ENCODE measurements around the gene RDH14. TPM values are rescaled to one million over a fixed set of nuclear protein-coding genes. Genes with fewer than 3 reads are reported as not detected.

The RDH14 gene, protein sequence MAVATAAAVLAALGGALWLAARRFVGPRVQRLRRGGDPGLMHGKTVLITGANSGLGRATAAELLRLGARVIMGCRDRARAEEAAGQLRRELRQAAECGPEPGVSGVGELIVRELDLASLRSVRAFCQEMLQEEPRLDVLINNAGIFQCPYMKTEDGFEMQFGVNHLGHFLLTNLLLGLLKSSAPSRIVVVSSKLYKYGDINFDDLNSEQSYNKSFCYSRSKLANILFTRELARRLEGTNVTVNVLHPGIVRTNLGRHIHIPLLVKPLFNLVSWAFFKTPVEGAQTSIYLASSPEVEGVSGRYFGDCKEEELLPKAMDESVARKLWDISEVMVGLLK
- polyA plus RNA-seq (2011; rRNA removed) (19.5 and 25.1 TPM in 2 replicates), polyA minus RNA-seq (2011; rRNA and poly(A)+ RNA removed) (8.6 and 10.3 TPM in 2 replicates)

DNA sequence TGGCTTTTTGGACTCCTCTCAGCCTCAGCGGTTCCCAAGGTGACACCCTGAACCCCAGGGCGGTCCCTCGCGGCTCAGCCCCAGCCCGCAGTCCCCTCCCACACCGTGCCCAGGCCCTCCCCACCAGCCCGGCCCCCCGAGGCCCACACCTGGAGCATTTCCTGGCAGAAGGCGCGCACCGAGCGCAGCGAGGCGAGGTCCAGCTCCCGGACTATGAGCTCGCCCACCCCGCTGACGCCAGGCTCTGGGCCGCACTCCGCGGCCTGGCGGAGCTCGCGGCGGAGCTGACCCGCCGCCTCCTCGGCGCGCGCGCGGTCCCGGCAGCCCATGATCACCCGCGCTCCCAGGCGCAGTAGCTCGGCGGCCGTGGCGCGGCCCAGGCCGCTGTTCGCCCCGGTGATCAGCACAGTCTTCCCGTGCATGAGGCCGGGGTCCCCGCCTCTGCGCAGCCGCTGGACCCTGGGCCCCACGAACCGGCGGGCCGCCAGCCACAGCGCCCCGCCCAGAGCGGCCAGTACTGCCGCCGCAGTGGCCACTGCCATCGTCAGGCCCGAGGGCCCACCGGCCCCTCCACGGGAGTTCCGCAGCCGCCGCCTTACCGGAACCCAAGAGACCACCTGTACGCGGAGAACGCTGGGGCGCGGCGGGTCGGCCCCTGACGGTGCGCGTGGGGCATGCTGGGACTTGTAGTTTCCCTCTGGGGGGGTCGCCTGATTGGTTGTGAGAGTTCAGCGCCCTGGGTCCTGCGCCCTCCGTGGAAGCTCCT, at the start of gene RDH14:
Gene RDH14 (minus strand): TSS at position 623 of the 766 bp plus-strand sequence. CDS start 81 bp downstream, at position 542.
- peak within 1 kb of the TSS; percentile 73 for H3K4me3 ChIP-seq (ENCODE audit: low read depth, low read length)
- TF ChIP-seq, protein P1, sequence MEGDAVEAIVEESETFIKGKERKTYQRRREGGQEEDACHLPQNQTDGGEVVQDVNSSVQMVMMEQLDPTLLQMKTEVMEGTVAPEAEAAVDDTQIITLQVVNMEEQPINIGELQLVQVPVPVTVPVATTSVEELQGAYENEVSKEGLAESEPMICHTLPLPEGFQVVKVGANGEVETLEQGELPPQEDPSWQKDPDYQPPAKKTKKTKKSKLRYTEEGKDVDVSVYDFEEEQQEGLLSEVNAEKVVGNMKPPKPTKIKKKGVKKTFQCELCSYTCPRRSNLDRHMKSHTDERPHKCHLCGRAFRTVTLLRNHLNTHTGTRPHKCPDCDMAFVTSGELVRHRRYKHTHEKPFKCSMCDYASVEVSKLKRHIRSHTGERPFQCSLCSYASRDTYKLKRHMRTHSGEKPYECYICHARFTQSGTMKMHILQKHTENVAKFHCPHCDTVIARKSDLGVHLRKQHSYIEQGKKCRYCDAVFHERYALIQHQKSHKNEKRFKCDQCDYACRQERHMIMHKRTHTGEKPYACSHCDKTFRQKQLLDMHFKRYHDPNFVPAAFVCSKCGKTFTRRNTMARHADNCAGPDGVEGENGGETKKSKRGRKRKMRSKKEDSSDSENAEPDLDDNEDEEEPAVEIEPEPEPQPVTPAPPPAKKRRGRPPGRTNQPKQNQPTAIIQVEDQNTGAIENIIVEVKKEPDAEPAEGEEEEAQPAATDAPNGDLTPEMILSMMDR (IDR thresholded peaks at IDR 0.05; ENCODE audit: low read depth, low read length): no peak
- no peaks in the 10 kb centered on the region for H3K27me3 ChIP-seq (ENCODE audit: control insufficient read depth, insufficient read depth, low read length)
- peak; percentile 69 for DNase-seq (ENCODE audit: low read depth, low spot score)
- H3K9me3 ChIP-seq (ENCODE audit: control insufficient read depth, insufficient read depth, low read length): peaks cover 3% of the 10 kb centered on the region; the same call in 1 of the 2 replicates
- POLR2A ChIA-PET: interaction anchor here (0.6 to 2.1 kb wide), 10 partner anchors 14 to 1341 kb away, joined by 3 to 9 read pairs (median 3); partner anchors contain the start of genes OSR1 and TTC32
- peak within 1 kb of the TSS; percentile 63 for H3K27ac ChIP-seq (ENCODE audit: low read depth, low read length)
- CTCF ChIA-PET: interaction anchor here (0.6 to 2.8 kb wide), 6 partner anchors 8 to 189 kb away, joined by 3 to 21 read pairs (median 6); no protein-coding TSS in a partner anchor

DNA sequence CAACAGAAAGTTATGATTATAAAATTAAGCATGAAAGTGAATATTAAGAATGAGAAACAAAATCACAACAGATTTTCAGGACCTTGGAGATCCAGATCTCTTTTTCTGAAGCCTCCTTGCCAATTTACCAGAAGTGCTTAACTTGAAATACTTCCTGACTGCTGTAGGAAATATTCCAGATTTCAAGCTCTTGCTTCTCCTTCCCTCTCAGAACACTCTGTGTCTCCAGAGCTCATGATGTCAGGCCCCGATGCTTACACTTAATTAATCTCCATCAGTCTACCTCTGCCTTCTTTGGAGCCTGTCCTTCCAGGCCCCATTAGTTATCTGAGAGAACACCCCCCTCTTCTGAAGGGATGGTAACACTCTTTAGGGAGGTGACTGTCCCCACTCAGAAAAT, 49.6 kb upstream of the RDH14 start:
- no peak overlapping the region for H3K27ac ChIP-seq (ENCODE audit: low read depth, low read length)
- CTCF ChIA-PET: interaction anchor here (0.6 to 0.9 kb wide), 3 partner anchors 9 to 90 kb away, joined by 3 to 4 read pairs (median 4); no protein-coding TSS in a partner anchor
- H3K9me3 ChIP-seq (ENCODE audit: control insufficient read depth, insufficient read depth, low read length): no peaks in the 10 kb centered on the region
- TF ChIP-seq, protein P1 (IDR thresholded peaks at IDR 0.05; ENCODE audit: low read depth, low read length): no peak
- no peak overlapping the region for H3K4me3 ChIP-seq (ENCODE audit: low read depth, low read length)
- H3K27me3 ChIP-seq (ENCODE audit: control insufficient read depth, insufficient read depth, low read length): no peaks in the 10 kb centered on the region
- DNase-seq (ENCODE audit: low read depth, low spot score): no peak
- POLR2A ChIA-PET: interaction anchor here (1.5 kb wide), 1 partner anchor 50 kb away, joined by 4 read pairs; no protein-coding TSS in a partner anchor

DNA sequence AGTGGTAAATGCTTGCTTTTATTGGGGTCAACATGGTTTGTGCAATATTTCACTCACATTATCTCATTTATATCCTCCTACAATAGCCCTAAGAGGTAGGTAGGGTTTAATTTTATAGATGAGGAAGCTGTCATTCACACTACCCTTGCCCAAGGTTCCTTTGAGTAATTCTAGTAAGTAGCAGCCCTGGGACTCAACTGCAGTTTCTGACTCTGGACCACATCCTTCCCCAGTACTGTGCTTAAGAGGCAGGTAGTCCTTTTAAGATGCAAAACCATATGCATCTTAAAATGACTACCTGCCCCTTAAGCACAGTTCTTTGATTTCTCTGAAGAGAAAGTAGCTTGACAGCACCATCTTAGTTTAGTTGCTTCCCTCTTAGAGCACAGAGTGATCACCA, 44.7 kb upstream of the RDH14 start:
- Histone ChIP-seq H3K27ac (ENCODE audit: low read depth, low read length) (no peak overlapping the region), H3K4me3 (ENCODE audit: low read depth, low read length) (no peak overlapping the region), H3K9me3 (ENCODE audit: control insufficient read depth, insufficient read depth, low read length) (no peaks in the 10 kb centered on the region), H3K27me3 (ENCODE audit: control insufficient read depth, insufficient read depth, low read length) (no peaks in the 10 kb centered on the region)
- ChIA-PET CTCF (interaction anchor here (0.6 kb wide), 1 partner anchor 1313 kb away, joined by 4 read pairs; no protein-coding TSS in a partner anchor), POLR2A (no interaction called here)
- TF ChIP-seq, protein P1 (IDR thresholded peaks at IDR 0.05; ENCODE audit: low read depth, low read length): no peak
- DNase-seq (ENCODE audit: low read depth, low spot score): no peak

DNA sequence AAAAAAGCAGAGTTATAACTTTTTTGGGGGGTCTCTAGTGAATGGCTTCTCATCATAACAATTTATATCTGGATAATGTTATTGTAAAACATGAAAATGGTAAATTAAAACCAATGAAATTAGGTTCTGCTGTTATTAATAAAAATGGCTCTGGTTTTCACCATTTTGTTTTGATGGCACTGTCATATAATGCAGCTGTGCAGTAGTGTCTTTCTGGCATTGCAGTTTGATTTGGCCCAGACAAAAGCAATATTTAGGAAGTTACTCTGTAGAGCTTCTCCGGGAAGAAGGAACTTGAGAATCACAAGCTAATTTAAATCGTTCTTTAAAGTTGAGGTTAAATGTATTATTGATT, 44.1 kb upstream of the RDH14 start:
- no peaks in the 10 kb centered on the region for H3K9me3 ChIP-seq (ENCODE audit: control insufficient read depth, insufficient read depth, low read length)
- DNase-seq (ENCODE audit: low read depth, low spot score): no peak
- POLR2A ChIA-PET: no interaction called here
- H3K27me3 ChIP-seq (ENCODE audit: control insufficient read depth, insufficient read depth, low read length): no peaks in the 10 kb centered on the region
- TF ChIP-seq, protein P1 (IDR thresholded peaks at IDR 0.05; ENCODE audit: low read depth, low read length): no peak
- no peak overlapping the region for H3K4me3 ChIP-seq (ENCODE audit: low read depth, low read length)
- H3K27ac ChIP-seq (ENCODE audit: low read depth, low read length): no peak overlapping the region
- CTCF ChIA-PET: no interaction called here
